ENCODE measurements around the gene SHE.

GRCh38 chr1:154478013-154478412 is 24.2 kb downstream of the SHE start:
- TF ChIP-seq POLR2A (IDR thresholded peaks at IDR 0.05; ENCODE audit: low read depth, low read length) (no peak), TAF1 (IDR thresholded peaks at IDR 0.05; ENCODE audit: borderline replicate concordance, low read depth, low read length) (no peak)
